Measurements from ENCODE around the gene ANKIB1. TPM values are rescaled to one million over a fixed set of nuclear protein-coding genes. Genes with fewer than 3 reads are reported as not detected.
A peak's percentile ranks its signal among the peaks of the same experiment; 100 is the strongest.

The ANKIB1 gene
- total and polyA plus RNA-seq, 9 of the 15 experiments (the other 6 are each of a cell fraction or from before 2014, with no cell fraction given): 5.9 to 25.2 (median 16.1) TPM

DNA sequence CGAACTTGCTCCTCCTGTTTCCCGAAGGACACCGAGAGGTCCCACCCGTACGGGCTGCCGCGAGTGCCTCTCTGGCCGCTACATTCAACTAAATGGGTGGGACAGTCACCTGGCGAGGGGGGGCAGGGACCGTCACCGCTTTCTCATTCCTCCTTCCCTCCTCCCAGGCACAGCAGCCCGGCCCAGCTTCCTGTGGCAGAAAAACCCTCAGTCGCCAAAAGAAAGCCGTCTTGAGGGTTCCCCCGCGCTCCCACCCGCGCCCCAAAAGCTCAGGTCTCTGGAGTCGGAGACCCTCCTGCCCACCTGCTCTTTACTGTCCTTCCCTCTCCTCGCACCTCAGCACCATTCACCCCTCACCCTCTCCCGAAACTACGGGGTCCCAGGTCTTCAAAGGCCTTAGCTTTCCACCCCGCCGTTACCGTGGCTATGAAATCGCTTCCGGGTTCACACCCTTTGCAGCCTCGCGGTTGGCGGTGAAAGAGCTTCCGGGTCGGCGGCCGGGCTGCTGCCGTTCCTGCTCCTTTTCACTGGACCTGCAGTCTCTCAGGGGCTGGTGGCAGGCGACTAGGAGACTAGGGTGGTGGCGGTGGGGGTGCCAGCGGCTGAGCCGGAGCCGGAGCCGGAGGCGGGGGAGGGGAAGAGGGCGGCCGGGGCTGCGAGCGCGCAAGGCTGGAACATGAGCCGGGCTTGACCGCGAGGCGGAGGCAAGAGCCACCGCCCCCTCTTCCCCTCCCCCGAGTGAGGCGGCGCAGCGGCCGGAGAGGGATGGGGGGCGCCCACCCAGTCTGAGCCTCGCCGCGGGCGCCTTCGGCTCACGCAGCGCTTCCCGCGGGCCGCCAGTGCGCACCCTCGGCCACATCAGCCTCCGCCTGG, at the start of gene ANKIB1, which contains the start of gene KRIT1 (continued):
- TF ChIP-seq STAT6 (CRISPR knock-in tag; IDR thresholded peaks at IDR 0.05) (no peak), TEAD4 (IDR thresholded peaks at IDR 0.05; ENCODE audit: low read length) (peak; percentile 13; the same call in 1 of the 2 replicates), TEAD4 (CRISPR knock-in tag; IDR thresholded peaks at IDR 0.05; ENCODE audit: borderline replicate concordance) (no peak), MEF2A (IDR thresholded peaks at IDR 0.05; ENCODE audit: control insufficient read depth, low read depth, low read length) (0 out of 2 replicates have a peak, but pooled peaks have one; percentile 33), ZNF695 (CRISPR knock-in tag; IDR thresholded peaks at IDR 0.05) (no peak; the same call in 1 of the 2 replicates), ELF1 (tag; IDR thresholded peaks at IDR 0.05) (peak; percentile 98), SRF (CRISPR knock-in tag; IDR thresholded peaks at IDR 0.05) (no peak), SNRNP70 (optimal IDR thresholded peaks at IDR 0.05; ENCODE audit: low read depth, low read length) (no peak), SIN3B (IDR thresholded peaks at IDR 0.05; ENCODE audit: low read depth) (peak; percentile 72), ETV6 (IDR thresholded peaks at IDR 0.05; ENCODE audit: borderline replicate concordance in 1 of 2, low read depth in 2 of 2, low read length in 1 of 2) (no peak), ETV6 (CRISPR knock-in tag; IDR thresholded peaks at IDR 0.05; ENCODE audit: borderline replicate concordance) (no peak), ATF7 (IDR thresholded peaks at IDR 0.05) (peak; percentile 74), KDM1A (IDR thresholded peaks at IDR 0.05) (no peak), TSC22D4 (tag; IDR thresholded peaks at IDR 0.05) (no peak), RBBP5 (IDR thresholded peaks at IDR 0.05; ENCODE audit: borderline replicate concordance, insufficient read depth, low read length, poor library complexity, severe bottlenecking) (peak; percentile 91), E2F3 (CRISPR knock-in tag; IDR thresholded peaks at IDR 0.05) (peak; percentile 58), CREM (IDR thresholded peaks at IDR 0.05; ENCODE audit: low read depth) (peak; percentile 48), MTA2 (IDR thresholded peaks at IDR 0.05; ENCODE audit: low read depth) (peak; percentile 87), TCFL5 (CRISPR knock-in tag; conservative IDR thresholded peaks at IDR 0.05) (no peak), KLF13 (tag; IDR thresholded peaks at IDR 0.05; ENCODE audit: borderline replicate concordance, low read depth) (no peak), SRSF7 (optimal IDR thresholded peaks at IDR 0.05; ENCODE audit: low read depth, low read length) (no peak)
- TF ChIP-seq, protein P1, sequence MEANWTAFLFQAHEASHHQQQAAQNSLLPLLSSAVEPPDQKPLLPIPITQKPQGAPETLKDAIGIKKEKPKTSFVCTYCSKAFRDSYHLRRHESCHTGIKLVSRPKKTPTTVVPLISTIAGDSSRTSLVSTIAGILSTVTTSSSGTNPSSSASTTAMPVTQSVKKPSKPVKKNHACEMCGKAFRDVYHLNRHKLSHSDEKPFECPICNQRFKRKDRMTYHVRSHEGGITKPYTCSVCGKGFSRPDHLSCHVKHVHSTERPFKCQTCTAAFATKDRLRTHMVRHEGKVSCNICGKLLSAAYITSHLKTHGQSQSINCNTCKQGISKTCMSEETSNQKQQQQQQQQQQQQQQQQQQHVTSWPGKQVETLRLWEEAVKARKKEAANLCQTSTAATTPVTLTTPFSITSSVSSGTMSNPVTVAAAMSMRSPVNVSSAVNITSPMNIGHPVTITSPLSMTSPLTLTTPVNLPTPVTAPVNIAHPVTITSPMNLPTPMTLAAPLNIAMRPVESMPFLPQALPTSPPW (CRISPR knock-in tag; IDR thresholded peaks at IDR 0.05): peak; percentile 90
- TF ChIP-seq, protein P2, sequence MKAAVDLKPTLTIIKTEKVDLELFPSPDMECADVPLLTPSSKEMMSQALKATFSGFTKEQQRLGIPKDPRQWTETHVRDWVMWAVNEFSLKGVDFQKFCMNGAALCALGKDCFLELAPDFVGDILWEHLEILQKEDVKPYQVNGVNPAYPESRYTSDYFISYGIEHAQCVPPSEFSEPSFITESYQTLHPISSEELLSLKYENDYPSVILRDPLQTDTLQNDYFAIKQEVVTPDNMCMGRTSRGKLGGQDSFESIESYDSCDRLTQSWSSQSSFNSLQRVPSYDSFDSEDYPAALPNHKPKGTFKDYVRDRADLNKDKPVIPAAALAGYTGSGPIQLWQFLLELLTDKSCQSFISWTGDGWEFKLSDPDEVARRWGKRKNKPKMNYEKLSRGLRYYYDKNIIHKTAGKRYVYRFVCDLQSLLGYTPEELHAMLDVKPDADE (conservative IDR thresholded peaks at IDR 0.05; ENCODE audit: control insufficient read depth, low read depth, low read length): peak; percentile 12; the same call in 1 of the 2 replicates

Data from K562 (cell line).